SH-SY5Y (cell line): ENCODE measurements around the gene NFATC2.

Experiments
- GATA2 ChIP-seq: IDR thresholded peaks from 2 replicates; pipeline ENCODE4 v1.6.1; 2011; ENCODE audit warnings: mild to moderate bottlenecking, low read depth, low read length
- GATA3 ChIP-seq: IDR thresholded peaks from 2 replicates; pipeline ENCODE4 v1.6.1; 2011; ENCODE audit warnings: low read depth, mild to moderate bottlenecking, low read length, moderate library complexity

- TF ChIP-seq GATA2 (no peak), GATA3 (no peak)
Measured at GRCh38 chr20:51381557-51381956, 161.0 kb downstream of the NFATC2 start.
